Measurements from ENCODE around the gene PLXND1.
"Not testable (repeated sequence)": the region's sequence is repeated elsewhere in the genome, so short reads cannot be mapped to it uniquely, and the experiment has no call there.

The PLXND1 gene

GRCh38 chr3:129526121-129526900, 80.2 kb downstream of the PLXND1 start:
- no peak for DNase-seq (ENCODE audit: low read depth)

GRCh38 chr3:129525341-129525968, 81.0 kb downstream of the PLXND1 start:
- no peak for DNase-seq (ENCODE audit: low read depth)

- DNase-seq (ENCODE audit: low read depth), result no peak
Observed at GRCh38 chr3:129524081-129524480, 82.4 kb downstream of the PLXND1 start.

DNA sequence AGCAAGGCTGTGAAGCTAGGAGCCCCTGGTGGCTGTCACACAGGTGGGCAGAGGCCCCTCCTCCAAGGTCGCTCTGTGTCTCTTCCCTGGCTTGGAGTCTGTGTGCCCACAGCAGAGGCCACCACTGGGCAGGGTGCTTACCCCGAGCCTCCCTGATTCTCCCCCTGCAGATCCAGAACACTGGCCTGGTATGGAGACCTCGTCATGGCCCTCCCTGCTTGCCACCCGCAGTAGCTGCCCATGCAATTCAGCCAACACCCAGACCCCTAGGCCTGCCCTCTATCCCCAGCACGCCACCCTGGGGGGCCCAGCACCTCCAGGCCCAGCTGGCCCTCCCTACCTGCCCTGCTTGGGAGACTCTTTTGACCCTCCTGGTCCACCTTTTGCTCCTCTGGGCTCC, 83.5 kb downstream of the PLXND1 start:
- no peak for DNase-seq (ENCODE audit: low read depth)

DNA sequence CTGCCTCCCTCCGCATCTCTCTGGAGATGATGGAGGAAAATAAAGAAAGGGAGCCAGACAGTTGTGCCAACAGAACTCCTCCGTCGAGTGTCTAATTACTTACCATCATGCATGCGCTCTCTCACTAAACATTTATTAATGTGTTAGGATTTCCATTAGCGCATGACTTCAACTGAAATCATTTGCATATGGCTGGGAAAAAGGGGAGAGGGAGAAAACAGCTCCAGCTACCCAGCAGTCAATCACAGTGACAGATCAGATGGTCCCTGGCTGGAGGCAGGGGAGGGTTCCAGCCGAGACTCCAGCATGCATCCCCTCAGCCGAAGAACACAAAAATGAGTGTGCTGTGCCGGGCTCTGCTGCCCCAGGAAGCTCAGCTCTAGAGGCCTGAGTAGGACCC, 84.9 kb downstream of the PLXND1 start:
- no peak for DNase-seq (ENCODE audit: low read depth)

DNA sequence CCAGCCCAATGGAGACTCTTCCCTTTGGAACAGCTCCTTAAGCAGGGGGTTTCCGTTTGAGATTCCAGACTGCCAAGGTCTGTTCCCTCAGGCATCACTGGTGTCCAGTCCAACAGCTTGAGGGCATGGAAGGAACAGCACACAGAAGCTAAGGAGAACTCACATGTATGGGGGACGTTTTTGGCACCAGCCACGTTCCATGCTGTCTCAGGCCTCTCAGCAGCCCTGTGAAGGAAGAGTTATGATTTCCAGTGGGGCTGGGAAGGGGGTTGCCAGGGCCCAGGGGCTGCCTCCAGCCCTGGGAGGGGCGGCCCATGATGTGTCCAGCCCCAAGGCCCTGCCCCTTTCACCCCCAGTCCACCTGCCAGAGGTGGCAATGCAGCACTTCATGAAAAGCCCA, 85.5 kb downstream of the PLXND1 start:
- DNase-seq (ENCODE audit: low read depth), result no peak

GRCh38 chr3:129519896-129520715, 86.4 kb downstream of the PLXND1 start:
- DNase-seq (ENCODE audit: low read depth), result no peak

- DNase-seq (ENCODE audit: low read depth), result no peak
Observed at GRCh38 chr3:129519449-129519848, 87.0 kb downstream of the PLXND1 start.

- no peak for DNase-seq (ENCODE audit: low read depth)
Observed at GRCh38 chr3:129518581-129518980, 87.9 kb downstream of the PLXND1 start.

DNA sequence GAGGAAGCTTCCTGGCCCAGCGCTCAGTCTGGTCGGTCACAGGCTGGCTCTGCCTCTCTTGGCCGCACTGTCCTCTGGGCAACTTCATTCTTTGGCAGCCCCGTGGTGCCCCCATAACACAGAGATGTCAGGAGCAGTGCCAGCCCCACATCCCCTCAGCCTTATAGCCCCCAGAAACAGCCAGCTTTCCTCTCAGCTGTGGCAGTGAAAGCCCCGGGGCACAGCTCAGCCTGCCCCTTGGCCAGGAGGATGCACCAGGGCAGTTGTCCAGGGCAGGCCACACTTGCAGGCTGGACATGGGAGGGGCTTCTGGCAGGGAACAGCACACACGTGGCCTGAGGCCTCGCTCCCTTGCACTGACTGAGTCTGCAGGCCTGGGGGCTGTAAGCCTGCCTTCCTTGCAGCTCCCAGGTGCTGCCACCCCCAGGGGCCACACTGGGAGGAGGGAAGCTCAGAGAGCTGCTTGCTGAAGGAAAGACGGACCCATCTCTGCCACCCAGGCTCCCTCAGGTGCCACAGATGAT, 88.4 kb downstream of the PLXND1 start:
- no peak for DNase-seq (ENCODE audit: low read depth)

DNA sequence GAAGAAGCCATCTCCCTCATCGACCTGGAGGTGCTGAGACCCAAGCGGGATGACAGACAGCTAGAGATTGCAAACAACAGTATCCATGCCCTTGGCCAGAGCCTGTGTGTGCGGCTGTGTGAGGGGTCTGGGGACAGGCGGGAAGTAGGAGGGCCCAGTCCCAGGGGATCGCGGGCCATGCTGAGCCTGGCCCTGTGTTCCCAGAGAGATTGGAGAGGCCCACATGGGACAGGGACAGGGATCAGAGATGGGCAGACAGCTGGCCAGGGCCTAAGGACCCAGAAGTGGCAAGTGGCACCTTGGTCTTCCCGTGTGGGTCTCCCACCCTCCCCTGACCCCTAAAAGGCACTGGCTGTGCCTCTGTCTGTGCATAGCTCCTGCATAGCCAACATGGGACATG, 89.0 kb downstream of the PLXND1 start:
- no peak for DNase-seq (ENCODE audit: low read depth)

- not testable (repeated sequence) for DNase-seq (ENCODE audit: low read depth)
Observed at GRCh38 chr3:129515821-129516432, 90.5 kb downstream of the PLXND1 start.

DNA sequence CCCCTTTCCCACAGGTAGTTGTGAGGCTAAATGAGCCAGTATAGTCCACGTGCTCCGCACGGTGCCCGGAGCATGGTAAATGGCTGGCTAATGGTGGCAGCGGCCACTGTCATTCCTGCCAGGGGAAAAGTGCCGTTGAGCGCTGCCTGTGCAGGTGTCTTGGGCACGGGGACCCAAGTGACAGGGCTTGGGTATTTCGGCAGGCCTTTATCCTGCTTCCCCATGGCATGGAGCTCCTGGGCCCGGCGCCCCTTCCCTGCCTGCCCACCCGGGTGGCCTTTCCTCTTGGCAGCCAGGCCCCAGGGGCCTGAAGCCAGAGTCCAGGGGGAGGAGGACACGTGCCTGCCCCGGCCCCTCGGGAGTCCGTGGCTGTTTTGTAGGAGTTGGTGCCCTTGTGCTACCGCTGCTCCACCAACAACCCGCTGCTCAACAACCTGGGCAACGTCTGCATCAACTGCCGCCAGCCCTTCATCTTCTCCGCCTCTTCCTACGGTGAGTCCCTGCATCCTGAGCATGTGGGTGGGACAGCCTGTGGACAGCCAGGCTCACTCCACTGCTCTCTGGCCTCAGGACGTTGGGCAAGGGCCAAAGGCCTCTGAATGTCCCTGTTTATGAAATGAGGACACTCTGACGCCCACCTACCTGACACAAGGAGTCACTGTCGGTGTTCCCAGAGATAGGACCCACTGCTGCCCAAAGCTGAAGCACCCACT, 91.2 kb downstream of the PLXND1 start:
- DNase-seq (ENCODE audit: low read depth), result not testable (repeated sequence)

GRCh38 chr3:129514563-129514962, 91.9 kb downstream of the PLXND1 start:
- no peak for DNase-seq (ENCODE audit: low read depth)

GRCh38 chr3:129514110-129514509, 92.4 kb downstream of the PLXND1 start:
- DNase-seq (ENCODE audit: low read depth), result no peak

DNA sequence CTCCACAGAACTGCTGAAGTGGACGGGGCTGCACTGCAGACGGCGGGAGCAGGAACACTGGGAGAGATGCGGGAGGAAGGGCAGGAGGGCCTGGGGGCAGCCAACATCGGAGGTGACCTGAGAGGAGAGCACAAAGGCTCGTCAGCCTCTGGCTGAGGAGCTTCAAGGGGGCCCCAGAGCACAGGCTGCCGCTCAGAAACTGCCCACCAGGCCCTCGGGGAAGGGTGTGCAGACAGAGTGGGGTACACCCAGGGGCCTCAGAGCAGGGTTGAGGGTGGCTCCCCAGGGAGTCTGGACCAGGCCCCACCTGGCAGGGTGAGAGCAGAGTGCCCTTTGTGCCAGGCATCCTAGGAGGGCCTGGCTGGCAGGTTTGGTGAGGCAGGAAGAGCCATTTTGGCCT, 92.8 kb downstream of the PLXND1 start:
- DNase-seq (ENCODE audit: low read depth), result no peak

GRCh38 chr3:129512595-129512994, 93.9 kb downstream of the PLXND1 start:
- no peak for DNase-seq (ENCODE audit: low read depth)

GRCh38 chr3:129507181-129507831, 99.2 kb downstream of the PLXND1 start:
- DNase-seq (ENCODE audit: low read depth), result no peak

DNA sequence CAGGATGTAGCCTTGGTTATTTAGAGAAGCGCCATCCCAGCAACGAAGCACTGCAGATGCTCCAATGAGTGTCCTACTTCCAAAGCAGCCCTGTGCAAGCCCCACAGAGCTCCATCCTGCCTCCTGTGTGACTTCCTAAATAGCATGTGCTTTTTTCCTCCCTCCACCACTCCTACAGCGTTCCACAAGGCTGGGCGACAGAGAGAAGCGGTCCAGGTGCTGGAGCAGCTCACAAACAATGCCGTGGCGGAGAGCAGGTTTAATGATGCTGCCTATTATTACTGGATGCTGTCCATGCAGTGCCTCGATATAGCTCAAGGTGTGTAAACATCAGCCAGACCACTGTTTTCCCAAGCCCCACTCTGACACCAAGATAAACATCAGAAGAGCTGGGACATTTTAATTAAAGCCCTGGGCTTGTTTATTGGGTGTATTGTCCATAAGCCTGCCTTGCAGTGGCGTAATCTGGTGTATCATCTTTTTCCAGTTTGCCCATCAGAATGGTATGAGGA, 100.2 kb downstream of the PLXND1 start:
- no peak for DNase-seq (ENCODE audit: low read depth)

- DNase-seq (ENCODE audit: low read depth), result no peak
Observed at GRCh38 chr3:129505341-129505740, 101.1 kb downstream of the PLXND1 start.
